ENCODE data around the gene PGBD2. TPM values are rescaled to one million over a fixed set of nuclear protein-coding genes. Genes with fewer than 3 reads are reported as not detected.

Gene PGBD2
- total and polyA plus RNA-seq, 2 of the 8 experiments (the other 6 are each of a cell fraction or from before 2014, with no cell fraction given), result 4.5 to 7.7 TPM

DNA sequence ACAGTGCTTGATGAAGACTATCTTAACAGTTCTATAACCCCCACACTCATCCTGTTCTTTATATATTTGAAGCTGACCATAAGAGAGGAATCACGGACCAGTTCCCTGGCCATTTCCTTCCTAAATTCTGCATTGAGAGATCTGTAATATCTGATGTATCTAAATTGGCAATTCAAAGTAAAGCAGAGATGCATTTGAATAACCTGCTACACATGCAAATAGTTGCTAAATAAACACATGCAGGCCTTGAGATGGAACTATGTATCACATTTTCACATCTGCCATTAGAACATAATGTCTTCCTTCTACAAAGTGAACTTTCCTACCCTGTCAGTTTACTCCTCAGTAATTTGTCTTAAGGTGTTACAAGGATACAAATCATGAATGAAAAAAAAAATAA lies 20.4 kb upstream of the PGBD2 start:
- Histone ChIP-seq H3K23ac (ENCODE audit: insufficient read length) (no peak overlapping the region), H2AK5ac (ENCODE audit: low read depth, low read length) (no peak overlapping the region), H2BK12ac (ENCODE audit: low read depth, low read length) (no peak overlapping the region), H3K4me3 (ENCODE audit: extremely low read depth in 1 of 4, insufficient read depth in 2 of 4, low read depth in 3 of 4, low read length in 4 of 4) (no peak overlapping the region), H4K91ac (replicated peaks; ENCODE audit: insufficient read length, low read length) (no peak overlapping the region), H3K56ac (replicated peaks; ENCODE audit: insufficient read length, low read depth, low read length) (no peak overlapping the region), H4K8ac (ENCODE audit: extremely low read depth, insufficient read depth, low read length) (no peak overlapping the region), H3K79me2 (ENCODE audit: control insufficient read depth in 1 of 2, insufficient read depth in 2 of 2, low read length in 2 of 2) (no peaks in the 10 kb centered on the region), H3K4me2 (ENCODE audit: insufficient read depth in 1 of 2, low read depth in 2 of 2, low read length in 2 of 2) (no peak overlapping the region), H3K18ac (ENCODE audit: extremely low read depth, low read length) (no peak overlapping the region), H3K4ac (replicated peaks; ENCODE audit: insufficient read length, low read depth, low read length) (no peak overlapping the region), H3K36me3 (ENCODE audit: control insufficient read depth in 2 of 4, insufficient read depth in 4 of 4, low read length in 3 of 4) (no peaks in the 10 kb centered on the region), H2BK5ac (ENCODE audit: low read depth, low read length) (no peak overlapping the region), H4K5ac (ENCODE audit: insufficient read length, low read depth, low read length) (no peak overlapping the region), H3K27ac (ENCODE audit: low read depth, low read length) (no peak overlapping the region), H4K20me1 (replicated peaks in 1 of 2; ENCODE audit: control insufficient read depth in 1 of 2, insufficient read depth in 2 of 2, low read length in 2 of 2) (peaks cover 0 to under 1% of the 10 kb centered on the region in 2 experiments), H3K9ac (replicated peaks in 1 of 4; ENCODE audit: extremely low read depth in 1 of 4, low read depth in 3 of 4, low read length in 3 of 4) (no peak overlapping the region), H3K23me2 (ENCODE audit: low read depth, low read length) (peaks cover 4% of the 10 kb centered on the region; the same call in 1 of the 2 replicates), H3K14ac (ENCODE audit: insufficient read length) (no peak overlapping the region), H2BK120ac (replicated peaks; ENCODE audit: low read depth, low read length) (no peak overlapping the region), H3K4me1 (replicated peaks in 1 of 4; ENCODE audit: control insufficient read depth in 3 of 4, insufficient read depth in 4 of 4, low read length in 3 of 4) (peaks cover 0 to 2% (median 0%) of the 10 kb centered on the region in 4 experiments; a peak in 1 of 7 replicates), H3K27me3 (replicated peaks in 1 of 4; ENCODE audit: control insufficient read depth in 3 of 4, extremely low read depth in 1 of 4, insufficient read depth in 3 of 4, low read length in 3 of 4) (no peaks in the 10 kb centered on the region), H2AFZ (ENCODE audit: low read length) (no peak overlapping the region), H2BK15ac (ENCODE audit: low read length) (no peak overlapping the region), H3K79me1 (ENCODE audit: low read depth, low read length) (no peaks in the 10 kb centered on the region), H3K9me3 (ENCODE audit: insufficient read depth in 2 of 2, low read depth in 1 of 2, low read length in 1 of 2) (no peaks in the 10 kb centered on the region), H2BK20ac (ENCODE audit: low read length) (no peak overlapping the region)
- FAIRE-seq, result peak; percentile 24
- WGBS, 2 experiments (ENCODE audit: extremely low coverage in 1 of 2, insufficient coverage in 1 of 2, insufficient read length in 1 of 2, insufficient replicate concordance in 2 of 2, low coverage in 1 of 2, low lambda C conversion rate in 2 of 2, missing lambda C conversion rate in 1 of 2), result 84% methylated on average over 1 of the region's 1 CpG; no CpG with 5 or more reads in 1 of the 2 experiments
- no peak for TF ChIP-seq TAF1 (IDR thresholded peaks at IDR 0.05; ENCODE audit: low read depth, low read length)
- TF ChIP-seq CTBP2 (IDR thresholded peaks at IDR 0.05; ENCODE audit: borderline replicate concordance, insufficient read depth, insufficient read length, low read length), result no peak
- TF ChIP-seq EGR1 (IDR thresholded peaks at IDR 0.05; ENCODE audit: borderline replicate concordance, low read depth, low read length), result no peak
- TF ChIP-seq NANOG (IDR thresholded peaks at IDR 0.05; ENCODE audit: insufficient read depth, low read depth, low read length, poor library complexity, severe bottlenecking), result no peak
- CTCF ChIA-PET (ENCODE audit: partially characterized antibody), result interaction anchor here (1.1 to 4.3 kb wide), 6 partner anchors 12 to 26 kb away, joined by 3 to 29 read pairs (median 4); partner anchors contain the start of gene PGBD2
- POLR2A ChIA-PET (ENCODE audit: partially characterized antibody), result interaction anchor here (1.0 to 1.3 kb wide), 2 partner anchors 12 to 27 kb away, joined by 5 to 6 read pairs; no protein-coding TSS in a partner anchor
- no peak for DNase-seq (ENCODE audit: low read depth in 1 of 2, low spot score in 2 of 2)
